Amygdala (tissue), 56 donors: ENCODE results near the gene ACBD4.

Experiments
- DNase-seq, 56 donors: peaks; one replicate each; lab custom pipeline; 2025; lab: John Stamatoyannopoulos, UW

The ACBD4 gene

GRCh38 chr17:45149669-45150664 is 14.5 kb downstream of the ACBD4 start:
- DNase-seq, result peak in 38 of 56 donors; percentile 17 to 79 (median 61)

GRCh38 chr17:45150911-45151809 is 15.7 kb downstream of the ACBD4 start:
- DNase-seq, result no peak

- DNase-seq, result no peak
Observed at GRCh38 chr17:45155029-45155428, 19.5 kb downstream of the ACBD4 start.

GRCh38 chr17:45155483-45155882 is 20.0 kb downstream of the ACBD4 start:
- no peak for DNase-seq

- DNase-seq, result no peak
Observed at GRCh38 chr17:45156242-45156641, 20.8 kb downstream of the ACBD4 start.

- DNase-seq, result peak in 40 of 56 donors; percentile 41 to 86 (median 64)
Observed at GRCh38 chr17:45160447-45161287, 25.2 kb downstream of the ACBD4 start.

- peak; percentile 91 to 100 (median 99) for DNase-seq
Observed at GRCh38 chr17:45161288-45162024, 26.0 kb downstream of the ACBD4 start, which contains the start of gene HEXIM2. TSS of gene HEXIM2 (plus strand) at chr17:45161875. CDS start at chr17:45162794, 919 bp downstream.

- DNase-seq, result peak in 2 of 56 donors; percentile 45 to 63
Observed at GRCh38 chr17:45162025-45162687, 26.7 kb downstream of the ACBD4 start.

- no peak for DNase-seq
Observed at GRCh38 chr17:45164734-45165269, 29.3 kb downstream of the ACBD4 start.

- no peak for DNase-seq
Observed at GRCh38 chr17:45168991-45169752, 33.7 kb downstream of the ACBD4 start.

GRCh38 chr17:45170280-45170930 is 34.9 kb downstream of the ACBD4 start:
- DNase-seq, result peak in 9 of 56 donors; percentile 12 to 57 (median 23)

- DNase-seq, result peak in 29 of 56 donors; percentile 13 to 57 (median 34)
Observed at GRCh38 chr17:45170931-45171337, 35.4 kb downstream of the ACBD4 start.

GRCh38 chr17:45171338-45172231 is 36.1 kb downstream of the ACBD4 start:
- peak in 9 of 56 donors; percentile 10 to 56 (median 21) for DNase-seq

GRCh38 chr17:45172232-45172540 is 36.7 kb downstream of the ACBD4 start:
- no peak for DNase-seq

GRCh38 chr17:45172541-45173286 is 37.2 kb downstream of the ACBD4 start:
- DNase-seq, result peak; percentile 47 to 92 (median 82)
